ENCODE data around the gene BTBD3. TPM values are rescaled to one million over a fixed set of nuclear protein-coding genes. Genes with fewer than 3 reads are reported as not detected.

BTBD3 gene
- total RNA-seq, 6 donors from 2014 or later = 17.9 to 47.7 (median 25.1) TPM

DNA sequence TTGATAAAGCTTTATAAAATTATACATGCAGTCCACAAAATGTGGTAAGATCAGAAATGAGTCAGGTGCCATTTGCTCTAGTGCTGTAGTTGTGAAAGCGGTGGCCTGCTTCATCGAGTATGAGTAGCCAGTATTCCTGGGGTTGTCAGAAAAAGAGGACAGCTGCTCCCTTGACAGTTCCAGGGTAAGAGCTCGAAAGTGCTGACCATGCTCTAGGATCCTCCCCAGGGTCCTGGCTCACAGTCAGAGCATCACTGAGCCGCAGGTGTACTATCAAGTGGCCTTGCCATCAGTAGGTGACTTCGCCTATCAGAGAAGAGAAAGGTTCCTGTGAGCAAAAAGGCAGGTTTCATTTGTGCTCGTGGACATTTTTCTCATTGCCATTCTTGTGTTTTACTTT lies 3.6 kb downstream of the BTBD3 start:
- ATAC-seq (ENCODE audit: low FRiP score in 2 of 2) = no peak
- Histone ChIP-seq H3K27ac (no peak overlapping the region), H3K27me3 (no peaks in the 10 kb centered on the region), H3K9me3 (no peaks in the 10 kb centered on the region), H3K4me3 (peak overlapping the region in 1 of 4 donors; percentile 44), H3K36me3 (peaks cover 0 to 19% (median 10%) of the 10 kb centered on the region in 4 donors), H3K4me1 (peaks cover 5 to 20% (median 15%) of the 10 kb centered on the region in 4 donors)
- DNase-seq = no peak
- 72 to 77% methylated on average over 6 of the region's 6 CpGs for WGBS, 2 donors
- TF ChIP-seq, protein P1, sequence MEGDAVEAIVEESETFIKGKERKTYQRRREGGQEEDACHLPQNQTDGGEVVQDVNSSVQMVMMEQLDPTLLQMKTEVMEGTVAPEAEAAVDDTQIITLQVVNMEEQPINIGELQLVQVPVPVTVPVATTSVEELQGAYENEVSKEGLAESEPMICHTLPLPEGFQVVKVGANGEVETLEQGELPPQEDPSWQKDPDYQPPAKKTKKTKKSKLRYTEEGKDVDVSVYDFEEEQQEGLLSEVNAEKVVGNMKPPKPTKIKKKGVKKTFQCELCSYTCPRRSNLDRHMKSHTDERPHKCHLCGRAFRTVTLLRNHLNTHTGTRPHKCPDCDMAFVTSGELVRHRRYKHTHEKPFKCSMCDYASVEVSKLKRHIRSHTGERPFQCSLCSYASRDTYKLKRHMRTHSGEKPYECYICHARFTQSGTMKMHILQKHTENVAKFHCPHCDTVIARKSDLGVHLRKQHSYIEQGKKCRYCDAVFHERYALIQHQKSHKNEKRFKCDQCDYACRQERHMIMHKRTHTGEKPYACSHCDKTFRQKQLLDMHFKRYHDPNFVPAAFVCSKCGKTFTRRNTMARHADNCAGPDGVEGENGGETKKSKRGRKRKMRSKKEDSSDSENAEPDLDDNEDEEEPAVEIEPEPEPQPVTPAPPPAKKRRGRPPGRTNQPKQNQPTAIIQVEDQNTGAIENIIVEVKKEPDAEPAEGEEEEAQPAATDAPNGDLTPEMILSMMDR (IDR thresholded peaks at IDR 0.05) = no peak
- no peak for TF ChIP-seq POLR2A (IDR thresholded peaks at IDR 0.05)
- no peak for TF ChIP-seq EP300 (IDR thresholded peaks at IDR 0.05)
- no peak for TF ChIP-seq POLR2AphosphoS5 (IDR thresholded peaks at IDR 0.05)

DNA sequence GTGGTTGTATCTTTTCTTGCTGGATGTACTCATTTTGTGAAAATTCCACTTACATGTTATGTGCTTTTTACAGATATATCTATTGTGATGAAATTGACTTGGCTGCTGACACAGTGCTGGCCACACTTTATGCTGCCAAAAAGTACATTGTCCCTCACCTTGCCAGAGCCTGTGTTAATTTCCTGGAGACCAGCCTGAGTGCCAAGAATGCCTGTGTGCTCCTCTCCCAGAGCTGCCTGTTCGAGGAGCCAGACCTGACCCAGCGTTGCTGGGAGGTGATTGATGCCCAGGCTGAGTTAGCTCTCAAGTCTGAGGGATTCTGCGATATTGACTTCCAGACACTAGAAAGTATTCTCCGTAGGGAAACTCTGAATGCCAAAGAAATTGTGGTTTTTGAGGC lies 4.9 kb downstream of the BTBD3 start:
- H3K4me3 ChIP-seq = no peak overlapping the region
- 70 to 74% methylated on average over 4 of the region's 4 CpGs for WGBS, 2 donors
- H3K4me1 ChIP-seq = peaks cover 1 to 10% (median 6%) of the 10 kb centered on the region in 4 donors
- no peaks in the 10 kb centered on the region for H3K27me3 ChIP-seq
- H3K9me3 ChIP-seq = no peaks in the 10 kb centered on the region
- TF ChIP-seq POLR2AphosphoS5 (IDR thresholded peaks at IDR 0.05) (no peak), EP300 (IDR thresholded peaks at IDR 0.05) (no peak), POLR2A (IDR thresholded peaks at IDR 0.05) (no peak)
- TF ChIP-seq, protein P1 (IDR thresholded peaks at IDR 0.05) = no peak
- no peak overlapping the region for H3K27ac ChIP-seq
- H3K36me3 ChIP-seq = peaks cover 0 to 25% (median 12%) of the 10 kb centered on the region in 4 donors
- ATAC-seq (ENCODE audit: low FRiP score in 2 of 2) (no peak), DNase-seq (no peak)

DNA sequence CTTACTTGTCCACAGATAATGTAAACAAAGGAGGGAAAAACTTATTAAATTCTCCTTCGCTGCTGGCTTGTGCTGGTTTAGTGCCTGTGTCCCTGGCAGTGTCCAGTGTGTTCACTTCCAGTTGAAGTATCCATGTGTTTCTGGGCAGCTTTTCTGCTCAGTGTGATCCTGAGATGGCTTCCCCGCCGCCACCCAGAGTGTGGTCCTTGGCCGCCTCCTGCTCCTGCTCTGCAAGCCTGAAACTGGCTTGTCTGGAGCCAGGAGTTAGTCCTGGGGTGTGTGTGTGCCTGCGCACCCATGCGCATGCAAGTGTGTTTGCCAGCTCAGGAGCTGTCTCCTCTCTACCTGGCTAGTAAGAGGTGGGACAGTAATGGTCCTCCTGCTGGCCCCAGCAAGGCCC lies 7.2 kb downstream of the BTBD3 start:
- H3K27ac ChIP-seq = no peak overlapping the region
- H3K4me1 ChIP-seq = peaks cover 0 to 9% (median 5%) of the 10 kb centered on the region in 4 donors
- no peak overlapping the region for H3K4me3 ChIP-seq
- H3K9me3 ChIP-seq = no peaks in the 10 kb centered on the region
- WGBS, 2 donors = 95 to 100% methylated on average over 1 to 6 of the region's 6 CpGs
- ATAC-seq (ENCODE audit: low FRiP score in 2 of 2) (no peak), DNase-seq (peak in 1 of 2 donors; percentile 37)
- peaks cover 0 to 30% (median 16%) of the 10 kb centered on the region in 4 donors for H3K36me3 ChIP-seq
- no peaks in the 10 kb centered on the region for H3K27me3 ChIP-seq
- TF ChIP-seq POLR2A (IDR thresholded peaks at IDR 0.05) = no peak
- TF ChIP-seq, protein P1 (IDR thresholded peaks at IDR 0.05) = no peak
- no peak for TF ChIP-seq POLR2AphosphoS5 (IDR thresholded peaks at IDR 0.05)
- TF ChIP-seq EP300 (IDR thresholded peaks at IDR 0.05) = no peak

DNA sequence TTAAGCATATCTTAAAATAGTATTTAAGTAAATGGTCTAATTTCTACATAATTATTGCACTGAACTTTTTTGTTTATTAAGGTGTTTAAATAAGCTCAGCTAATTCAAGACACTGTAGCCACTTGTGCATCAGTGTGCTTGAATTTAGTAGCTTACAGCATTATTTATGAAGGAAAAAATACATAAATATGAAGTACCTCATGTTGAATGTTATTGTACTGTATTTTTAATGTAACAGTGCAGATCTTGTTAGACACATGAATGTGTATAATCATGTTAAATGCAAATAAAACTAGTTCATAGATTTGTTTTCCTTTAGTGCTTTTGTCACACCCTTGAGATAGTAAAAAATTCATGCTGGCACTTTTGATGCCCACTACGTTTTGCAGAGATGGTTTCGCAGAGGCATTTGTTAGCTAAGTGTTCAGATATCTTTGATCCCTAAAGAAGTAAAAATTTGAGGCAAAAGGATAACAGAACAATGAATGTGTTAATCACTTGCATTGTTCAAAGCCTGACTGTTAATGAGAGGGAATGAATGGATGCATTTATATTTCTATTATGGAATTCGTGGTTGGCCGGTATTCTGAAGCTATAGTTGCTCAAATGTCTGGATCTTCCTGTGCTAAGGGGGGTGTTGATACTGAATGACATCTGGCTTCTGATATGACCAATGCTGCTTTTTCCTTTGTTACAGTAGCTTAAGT lies 8.8 kb downstream of the BTBD3 start:
- ATAC-seq (ENCODE audit: low FRiP score in 2 of 2) = no peak
- H3K27ac ChIP-seq = no peak overlapping the region
- 71 to 84% methylated on average over 4 of the region's 4 CpGs for WGBS, 2 donors
- TF ChIP-seq POLR2A (IDR thresholded peaks at IDR 0.05) = no peak
- no peak for TF ChIP-seq POLR2AphosphoS5 (IDR thresholded peaks at IDR 0.05)
- TF ChIP-seq, protein P1 (IDR thresholded peaks at IDR 0.05) = no peak
- H3K36me3 ChIP-seq = peaks cover 0 to 30% (median 16%) of the 10 kb centered on the region in 4 donors
- no peaks in the 10 kb centered on the region for H3K9me3 ChIP-seq
- no peaks in the 10 kb centered on the region for H3K27me3 ChIP-seq
- no peak overlapping the region for H3K4me3 ChIP-seq
- DNase-seq = no peak
- peaks cover 0 to 7% (median 2%) of the 10 kb centered on the region in 4 donors for H3K4me1 ChIP-seq

DNA sequence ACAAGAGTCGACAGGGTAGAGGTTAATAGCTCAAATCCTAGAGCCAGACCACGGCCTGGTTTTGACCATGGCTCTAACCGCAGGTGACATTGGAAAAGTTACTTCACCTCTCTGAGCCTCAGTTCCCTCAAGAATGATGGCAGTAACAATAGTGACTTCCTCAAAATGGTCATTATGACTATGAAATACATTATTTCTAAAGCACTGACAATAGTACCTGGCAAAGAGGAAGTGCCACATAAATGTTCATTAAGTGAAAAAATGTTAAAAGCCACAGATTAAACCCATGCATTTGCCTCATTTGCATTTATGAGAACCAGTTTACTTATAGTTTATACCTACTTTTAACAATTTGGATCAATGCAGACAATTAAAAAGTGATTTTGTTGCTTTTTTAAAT lies 12.3 kb downstream of the BTBD3 start:
- peaks cover 0 to 14% (median 6%) of the 10 kb centered on the region in 4 donors for H3K36me3 ChIP-seq
- 88 to 89% methylated on average over 3 of the region's 3 CpGs for WGBS, 2 donors
- ATAC-seq (ENCODE audit: low FRiP score in 2 of 2) = no peak
- no peak overlapping the region for H3K4me3 ChIP-seq
- DNase-seq = no peak
- H3K4me1 ChIP-seq = no peaks in the 10 kb centered on the region
- H3K27me3 ChIP-seq = no peaks in the 10 kb centered on the region
- no peak overlapping the region for H3K27ac ChIP-seq
- TF ChIP-seq, protein P1 (IDR thresholded peaks at IDR 0.05) = no peak
- TF ChIP-seq POLR2A (IDR thresholded peaks at IDR 0.05) (no peak), POLR2AphosphoS5 (IDR thresholded peaks at IDR 0.05) (no peak), EP300 (IDR thresholded peaks at IDR 0.05) (no peak)
- H3K9me3 ChIP-seq = no peaks in the 10 kb centered on the region
